Fibroblast of lung (primary cell): ENCODE data around the gene SPECC1L.
"Not testable (repeated sequence)": the region's sequence is repeated elsewhere in the genome, so short reads cannot be mapped to it uniquely, and the experiment has no call there.

Experiments
- EZH2 ChIP-seq: IDR thresholded peaks from 2 replicates; pipeline ENCODE4 v1.5.1; 2012; ENCODE audit warnings: low read length, control low read depth, mild to moderate bottlenecking; ENCODE audit errors: missing control alignments
- TF ChIP-seq, protein P1 (sequence below), 2 donors: IDR thresholded peaks in 1 of 2; conservative IDR thresholded peaks in 1 of 2; 1 replicate in 1 of 2; 2 replicates in 1 of 2; pipeline ENCODE4 v1.5.1; 2011 to 2012; ENCODE audit warnings: low read length in 2 of 2, control low read depth in 1 of 2, inconsistent platforms in 1 of 2, low read depth in 1 of 2, mild to moderate bottlenecking in 1 of 2

GRCh38 chr22:24287801-24288200, 17.2 kb downstream of the SPECC1L start:
- TF ChIP-seq, protein P1, sequence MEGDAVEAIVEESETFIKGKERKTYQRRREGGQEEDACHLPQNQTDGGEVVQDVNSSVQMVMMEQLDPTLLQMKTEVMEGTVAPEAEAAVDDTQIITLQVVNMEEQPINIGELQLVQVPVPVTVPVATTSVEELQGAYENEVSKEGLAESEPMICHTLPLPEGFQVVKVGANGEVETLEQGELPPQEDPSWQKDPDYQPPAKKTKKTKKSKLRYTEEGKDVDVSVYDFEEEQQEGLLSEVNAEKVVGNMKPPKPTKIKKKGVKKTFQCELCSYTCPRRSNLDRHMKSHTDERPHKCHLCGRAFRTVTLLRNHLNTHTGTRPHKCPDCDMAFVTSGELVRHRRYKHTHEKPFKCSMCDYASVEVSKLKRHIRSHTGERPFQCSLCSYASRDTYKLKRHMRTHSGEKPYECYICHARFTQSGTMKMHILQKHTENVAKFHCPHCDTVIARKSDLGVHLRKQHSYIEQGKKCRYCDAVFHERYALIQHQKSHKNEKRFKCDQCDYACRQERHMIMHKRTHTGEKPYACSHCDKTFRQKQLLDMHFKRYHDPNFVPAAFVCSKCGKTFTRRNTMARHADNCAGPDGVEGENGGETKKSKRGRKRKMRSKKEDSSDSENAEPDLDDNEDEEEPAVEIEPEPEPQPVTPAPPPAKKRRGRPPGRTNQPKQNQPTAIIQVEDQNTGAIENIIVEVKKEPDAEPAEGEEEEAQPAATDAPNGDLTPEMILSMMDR (conservative IDR thresholded peaks at IDR 0.05 in 1 of 2, IDR thresholded peaks at IDR 0.05 in 1 of 2; ENCODE audit: low read depth in 1 of 2, low read length in 2 of 2) = not testable (repeated sequence)
- not testable (repeated sequence) for TF ChIP-seq EZH2
